HepG2 (cell line): Measurements from ENCODE around the gene VPS11. TPM values are rescaled to one million over a fixed set of nuclear protein-coding genes. Genes with fewer than 3 reads are reported as not detected.

Source experiments
- AGO1 ChIP-seq: fragments of 200-400 bp; formaldehyde crosslinking; IDR thresholded peaks from 2 replicates; pipeline ENCODE4 v1.6.1; 2017; ENCODE audit warnings: mild to moderate bottlenecking, low read depth, low read length, moderate library complexity; ENCODE audit not compliant: poor library complexity, severe bottlenecking
- ARID5B ChIP-seq: IDR thresholded peaks from 2 replicates; pipeline ENCODE4 v1.4.0; 2020; ENCODE audit warnings: mild to moderate bottlenecking, missing genetic modification reagents
- ATF3 ChIP-seq: sonication (generic); formaldehyde crosslinking; IDR thresholded peaks from 2 replicates; pipeline ENCODE4 v1.4.0; 2020; ENCODE audit warnings: missing genetic modification reagents
- CCDC6 ChIP-seq: sonication (generic); formaldehyde crosslinking; IDR thresholded peaks from 2 replicates; pipeline ENCODE4 v1.8.1; 2022; ENCODE audit warnings: mild to moderate bottlenecking, missing genetic modification reagents, moderate library complexity
- DDIT3 ChIP-seq: sonication (generic); formaldehyde crosslinking; IDR thresholded peaks from 2 replicates; pipeline ENCODE4 v1.4.0; 2020; ENCODE audit warnings: mild to moderate bottlenecking, missing genetic modification reagents
- EED ChIP-seq: sonication (generic); formaldehyde crosslinking; IDR thresholded peaks from 2 replicates; pipeline ENCODE4 v1.5.0; 2020; ENCODE audit warnings: mild to moderate bottlenecking, missing genetic modification reagents
- EZH2 ChIP-seq: conservative IDR thresholded peaks from 2 replicates; pipeline ENCODE4 v1.6.1; 2012; ENCODE audit warnings: mild to moderate bottlenecking, low read depth, low read length, moderate library complexity
- FOSL1 ChIP-seq: sonication (generic); formaldehyde crosslinking; IDR thresholded peaks from 2 replicates; pipeline ENCODE4 v1.9.0; 2021; ENCODE audit warnings: missing genetic modification reagents, borderline replicate concordance
- FOXK1 ChIP-seq: sonication (generic); formaldehyde crosslinking; IDR thresholded peaks from 2 replicates; pipeline ENCODE4 v1.4.0; 2020; ENCODE audit warnings: low read depth, missing genetic modification reagents, borderline replicate concordance
- HHEX ChIP-seq: IDR thresholded peaks from 2 replicates; pipeline ENCODE4 v1.6.1; 2016; ENCODE audit warnings: control low read depth
- MAF1 ChIP-seq: sonication (generic); formaldehyde crosslinking; IDR thresholded peaks from 2 replicates; pipeline ENCODE4 v1.5.0; 2020; ENCODE audit warnings: missing genetic modification reagents, borderline replicate concordance
- MBNL3 ChIP-seq: fragments of 250-450 bp; sonication (Bioruptor Pico); conservative IDR thresholded peaks from 2 replicates; pipeline ENCODE4 v1.8.0; 2022; ENCODE audit warnings: mild to moderate bottlenecking, inconsistent platforms
- MED1 ChIP-seq: sonication (generic); formaldehyde crosslinking; IDR thresholded peaks from 2 replicates; pipeline ENCODE4 v1.4.0; 2020; ENCODE audit warnings: missing genetic modification reagents
- NR2F2 ChIP-seq: IDR thresholded peaks from 2 replicates; pipeline ENCODE4 v1.6.1; 2012; ENCODE audit warnings: low read depth, inconsistent platforms, borderline replicate concordance
- PBX2 ChIP-seq: IDR thresholded peaks from 2 replicates; pipeline ENCODE4 v1.6.1; 2016; ENCODE audit warnings: control low read depth
- PPARG ChIP-seq: conservative IDR thresholded peaks from 2 replicates; pipeline ENCODE4 v1.6.1; 2016; ENCODE audit warnings: missing biosample characterization, missing genetic modification reagents
- RBFOX2 ChIP-seq: fragments of 200-400 bp; formaldehyde crosslinking; IDR thresholded peaks from 2 replicates; pipeline ENCODE4 v1.6.1; 2017; ENCODE audit warnings: low read depth, mild to moderate bottlenecking, low read length
- RORA ChIP-seq: sonication (generic); formaldehyde crosslinking; IDR thresholded peaks from 2 replicates; pipeline ENCODE4 v1.5.0; 2020; ENCODE audit warnings: mild to moderate bottlenecking, missing genetic modification reagents, moderate library complexity
- SATB2 ChIP-seq: sonication (generic); formaldehyde crosslinking; IDR thresholded peaks from 2 replicates; pipeline ENCODE4 v1.5.0; 2020; ENCODE audit warnings: missing genetic modification reagents
- ZNF232 ChIP-seq: sonication (generic); formaldehyde crosslinking; IDR thresholded peaks from 2 replicates; pipeline ENCODE4 v1.4.0; 2020; ENCODE audit warnings: missing genetic modification reagents, borderline replicate concordance
- ZNF331 ChIP-seq: sonication (generic); formaldehyde crosslinking; IDR thresholded peaks from 2 replicates; pipeline ENCODE4 v1.4.0; 2020; ENCODE audit warnings: missing genetic modification reagents
- ZNF432 ChIP-seq: sonication (generic); formaldehyde crosslinking; IDR thresholded peaks from 2 replicates; pipeline ENCODE4 v1.5.0; 2020; ENCODE audit warnings: missing genetic modification reagents, mild to moderate bottlenecking, borderline replicate concordance
- ZNF441 ChIP-seq: sonication (generic); formaldehyde crosslinking; IDR thresholded peaks from 2 replicates; pipeline ENCODE4 v1.7.0; 2021; ENCODE audit warnings: missing genetic modification reagents, borderline replicate concordance
- ZNF546 ChIP-seq: sonication (generic); formaldehyde crosslinking; conservative IDR thresholded peaks from 2 replicates; pipeline ENCODE4 v1.8.1; 2023; ENCODE audit warnings: mild to moderate bottlenecking, missing genetic modification reagents
- ZNF564 ChIP-seq: sonication (generic); formaldehyde crosslinking; IDR thresholded peaks from 2 replicates; pipeline ENCODE4 v1.8.1; 2023; ENCODE audit warnings: mild to moderate bottlenecking, missing genetic modification reagents
- ZNF670 ChIP-seq: sonication (generic); formaldehyde crosslinking; IDR thresholded peaks from 2 replicates; pipeline ENCODE4 v1.8.0; 2022; ENCODE audit warnings: mild to moderate bottlenecking, missing genetic modification reagents, borderline replicate concordance
- polyA plus RNA-seq, 8 experiments: library from polyadenylated mRNA; depleted of rRNA in 3 of 8; stranded (reverse) in 7 of 8; unstranded in 1 of 8; fragments of >200 nt; fragmentation: Illumina TruSeq in 4 of 8; extraction: Trizol in 4 of 8; gene quantifications; 2 replicates each; pipeline versions ENCODE4 v1.2.1 to v1.2.3, GENCODE V29; 2011 to 2016; ENCODE audit warnings: low read depth in 4 of 8, missing spikeins in 1 of 8, mixed read lengths in 1 of 8; ENCODE audit not compliant: insufficient read depth in 1 of 8
- total RNA-seq, 5 experiments: library from RNA; depleted of rRNA; stranded (reverse); fragments of >200 nt; fragmentation: Illumina TruSeq; extraction: Trizol; gene quantifications; 2 replicates each; pipeline ENCODE4 v1.2.3, GENCODE V29; 2016; ENCODE audit warnings: low read depth in 1 of 5

VPS11 gene
- total and polyA plus RNA-seq, 2 of the 13 experiments (the other 11 are each of a cell fraction or from before 2014, with no cell fraction given): 13.7 to 21.6 TPM

- TF ChIP-seq FOXK1 (peak; percentile 72; the same call in 1 of the 2 replicates), SATB2 (CRISPR knock-in tag) (0 out of 2 replicates have a peak, but pooled peaks have one; percentile 29), ARID5B (CRISPR knock-in tag) (no peak; the same call in none of the 2 replicates), EZH2 (no peak), DDIT3 (CRISPR knock-in tag) (no peak), EED (CRISPR knock-in tag) (no peak), PPARG (CRISPR knock-in tag) (no peak), MED1 (peak; percentile 6; the same call in 1 of the 2 replicates), RORA (CRISPR knock-in tag) (no peak), ZNF564 (CRISPR knock-in tag) (no peak), ZNF331 (no peak), HHEX (CRISPR knock-in tag) (no peak; the same call in 1 of the 2 replicates), ZNF232 (CRISPR knock-in tag) (0 out of 2 replicates have a peak, but pooled peaks have one; percentile 1), ZNF432 (CRISPR knock-in tag) (no peak), RBFOX2 (no peak), AGO1 (no peak), ZNF441 (CRISPR knock-in tag) (no peak), ZNF546 (no peak), FOSL1 (CRISPR knock-in tag) (0 out of 2 replicates have a peak, but pooled peaks have one; percentile 4), ZNF670 (CRISPR knock-in tag) (no peak), PBX2 (CRISPR knock-in tag) (no peak), MBNL3 (no peak), MAF1 (no peak), ATF3 (CRISPR knock-in tag) (no peak), NR2F2 (no peak; the same call in 1 of the 2 replicates), CCDC6 (CRISPR knock-in tag) (no peak)
These were observed 34.3 kb downstream of the VPS11 start, which contains the start of gene DPAGT1 (continued) for GRCh38 chr11:119101759-119102423.
